Measurements from ENCODE around the gene PLCB2.

PLCB2 gene, protein sequence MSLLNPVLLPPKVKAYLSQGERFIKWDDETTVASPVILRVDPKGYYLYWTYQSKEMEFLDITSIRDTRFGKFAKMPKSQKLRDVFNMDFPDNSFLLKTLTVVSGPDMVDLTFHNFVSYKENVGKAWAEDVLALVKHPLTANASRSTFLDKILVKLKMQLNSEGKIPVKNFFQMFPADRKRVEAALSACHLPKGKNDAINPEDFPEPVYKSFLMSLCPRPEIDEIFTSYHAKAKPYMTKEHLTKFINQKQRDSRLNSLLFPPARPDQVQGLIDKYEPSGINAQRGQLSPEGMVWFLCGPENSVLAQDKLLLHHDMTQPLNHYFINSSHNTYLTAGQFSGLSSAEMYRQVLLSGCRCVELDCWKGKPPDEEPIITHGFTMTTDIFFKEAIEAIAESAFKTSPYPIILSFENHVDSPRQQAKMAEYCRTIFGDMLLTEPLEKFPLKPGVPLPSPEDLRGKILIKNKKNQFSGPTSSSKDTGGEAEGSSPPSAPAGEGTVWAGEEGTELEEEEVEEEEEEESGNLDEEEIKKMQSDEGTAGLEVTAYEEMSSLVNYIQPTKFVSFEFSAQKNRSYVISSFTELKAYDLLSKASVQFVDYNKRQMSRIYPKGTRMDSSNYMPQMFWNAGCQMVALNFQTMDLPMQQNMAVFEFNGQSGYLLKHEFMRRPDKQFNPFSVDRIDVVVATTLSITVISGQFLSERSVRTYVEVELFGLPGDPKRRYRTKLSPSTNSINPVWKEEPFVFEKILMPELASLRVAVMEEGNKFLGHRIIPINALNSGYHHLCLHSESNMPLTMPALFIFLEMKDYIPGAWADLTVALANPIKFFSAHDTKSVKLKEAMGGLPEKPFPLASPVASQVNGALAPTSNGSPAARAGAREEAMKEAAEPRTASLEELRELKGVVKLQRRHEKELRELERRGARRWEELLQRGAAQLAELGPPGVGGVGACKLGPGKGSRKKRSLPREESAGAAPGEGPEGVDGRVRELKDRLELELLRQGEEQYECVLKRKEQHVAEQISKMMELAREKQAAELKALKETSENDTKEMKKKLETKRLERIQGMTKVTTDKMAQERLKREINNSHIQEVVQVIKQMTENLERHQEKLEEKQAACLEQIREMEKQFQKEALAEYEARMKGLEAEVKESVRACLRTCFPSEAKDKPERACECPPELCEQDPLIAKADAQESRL

DNA sequence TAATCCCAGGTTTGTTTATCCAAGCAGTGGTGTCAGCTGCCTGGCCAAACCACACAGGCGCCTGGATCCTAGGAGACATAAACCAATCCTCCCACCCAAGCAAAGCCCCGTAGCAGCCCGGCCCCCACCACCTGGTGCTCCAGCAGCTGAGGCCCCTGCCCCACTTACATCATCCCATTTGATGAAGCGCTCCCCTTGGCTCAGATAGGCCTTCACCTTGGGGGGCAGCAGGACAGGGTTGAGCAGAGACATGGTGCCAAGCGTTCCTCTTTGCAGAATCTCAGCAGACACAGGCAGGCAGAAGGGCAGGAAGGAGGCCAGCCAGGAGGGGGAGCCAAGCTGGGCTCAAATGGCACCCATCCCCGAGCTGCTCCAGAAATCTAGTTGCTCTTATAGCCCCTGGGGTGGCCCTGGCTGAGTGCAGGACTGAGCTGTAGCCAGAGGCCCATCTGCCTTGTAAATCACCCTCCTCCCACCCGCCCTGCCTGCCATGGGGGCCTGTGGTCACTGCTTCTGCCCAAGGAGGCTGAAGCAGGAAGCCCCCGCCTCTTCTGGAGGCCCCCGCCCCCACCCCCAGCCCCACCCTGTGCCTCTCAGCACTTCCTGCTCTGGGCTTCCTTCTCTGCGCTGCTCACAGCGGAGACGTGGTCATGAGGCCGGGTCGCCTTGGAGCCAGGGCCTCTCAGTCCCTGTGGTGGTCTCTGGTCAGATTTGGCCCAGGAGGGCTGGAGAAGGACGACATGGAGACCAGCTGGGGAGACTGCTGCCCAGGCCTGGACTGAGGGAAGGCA lies at the start of gene PLCB2:
Gene PLCB2 (minus strand): TSS at position 515 of the 791 bp plus-strand sequence. CDS start 263 bp downstream, at position 252.
- DNase-seq (ENCODE audit: low read depth) = peak; percentile 44

DNA sequence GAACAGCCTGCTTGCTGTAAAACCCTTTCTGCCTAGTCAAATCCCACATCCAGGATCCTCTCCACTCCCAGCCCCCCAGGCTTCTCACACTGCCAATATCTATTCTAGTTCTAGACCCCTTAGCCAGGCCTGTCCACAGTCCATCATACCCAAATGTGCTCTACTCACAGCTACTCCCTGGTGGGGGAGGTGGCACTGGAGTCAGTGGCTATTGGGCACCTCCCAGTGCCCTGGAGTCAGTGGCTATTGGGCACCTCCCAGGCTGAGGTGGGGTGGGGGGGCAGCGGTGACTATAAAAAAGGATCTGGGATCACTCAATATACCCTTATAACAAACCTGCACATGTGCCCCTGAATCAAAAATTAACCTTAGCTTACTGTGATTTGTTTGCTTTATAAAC lies 49.5 kb upstream of the PLCB2 start:
- DNase-seq (ENCODE audit: low read depth) = no peak

- no peak for DNase-seq (ENCODE audit: low read depth)
These were observed 48.3 kb upstream of the PLCB2 start for GRCh38 chr15:40355976-40356585.

DNA sequence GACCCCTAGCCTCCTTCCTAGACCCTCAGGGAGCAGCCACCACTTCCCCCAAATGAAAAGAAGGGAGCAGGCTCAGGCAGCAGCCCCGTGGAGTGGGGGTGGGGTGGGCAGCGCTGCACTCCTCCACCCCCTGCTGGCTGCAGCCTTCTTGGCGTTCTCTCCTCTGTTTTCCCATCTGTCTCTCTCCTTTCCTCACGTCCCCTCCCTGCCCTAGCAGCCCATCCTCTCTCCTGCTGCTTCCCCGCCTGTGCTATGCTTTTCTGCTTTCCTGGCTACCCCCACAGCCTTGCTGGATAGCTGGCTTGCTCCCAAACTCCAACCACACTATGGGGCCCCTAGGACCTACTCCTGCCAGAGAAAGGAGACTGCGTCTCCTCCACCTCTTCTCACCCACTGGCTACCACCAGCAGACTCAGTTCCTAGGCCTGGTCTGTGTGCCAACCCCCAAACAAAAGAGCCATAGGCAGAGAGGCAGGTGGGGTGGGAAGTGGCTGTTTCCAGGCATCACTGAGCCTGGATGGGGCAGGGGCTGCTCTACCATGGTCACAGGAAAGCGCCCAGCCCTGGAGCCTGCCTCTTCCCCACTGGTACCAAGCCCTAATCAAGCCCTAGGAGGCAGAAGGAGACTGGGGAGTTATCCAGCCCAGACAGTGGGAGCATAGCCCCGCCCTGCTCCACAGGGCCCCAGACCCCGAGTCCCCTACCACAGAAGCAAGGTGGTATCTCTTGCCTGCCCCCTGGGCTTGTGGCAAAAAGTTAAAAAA lies 46.9 kb upstream of the PLCB2 start:
- DNase-seq (ENCODE audit: low read depth) = no peak

DNA sequence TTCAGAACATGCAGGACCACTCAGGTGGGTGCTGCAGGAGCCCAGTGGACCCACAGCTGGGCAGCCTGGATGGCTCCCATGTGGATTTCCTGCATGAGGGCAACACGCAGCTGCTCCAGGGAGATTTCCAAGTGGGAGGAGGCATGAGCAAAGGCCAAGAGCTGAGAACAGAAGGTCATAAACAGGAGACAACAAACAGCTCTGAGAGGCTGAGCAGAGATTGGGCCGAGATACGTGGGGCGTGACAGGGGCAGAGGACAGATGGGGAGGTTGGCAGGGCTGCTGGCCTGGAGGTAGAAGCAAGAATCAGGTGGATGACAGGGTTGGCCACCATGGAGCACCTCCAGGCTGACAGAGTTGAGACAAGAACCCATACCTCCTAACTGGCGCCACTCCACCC lies 46.0 kb upstream of the PLCB2 start:
- no peak for DNase-seq (ENCODE audit: low read depth)

- no peak for DNase-seq (ENCODE audit: low read depth)
These were observed 44.7 kb upstream of the PLCB2 start for GRCh38 chr15:40352281-40352901.

DNA sequence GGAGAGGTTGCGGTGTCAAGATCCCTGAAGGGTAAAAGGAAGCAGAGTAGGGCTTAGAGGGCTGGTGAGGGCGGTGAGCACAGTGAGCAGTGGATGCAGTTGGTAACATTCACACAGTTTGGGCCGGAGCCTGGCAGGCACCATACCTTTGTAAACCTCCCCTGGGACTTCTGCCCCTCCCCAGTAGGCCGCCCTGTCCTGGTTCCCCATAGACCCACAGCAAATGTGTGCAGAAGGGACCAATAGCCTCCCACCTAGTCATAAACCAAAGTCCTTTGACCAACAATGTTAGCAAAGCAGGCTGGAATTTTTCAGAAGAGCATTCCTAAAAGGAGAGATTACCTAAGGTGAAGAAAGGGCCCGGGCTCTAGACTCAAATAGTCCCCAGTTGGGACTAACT lies 41.4 kb upstream of the PLCB2 start:
- DNase-seq (ENCODE audit: low read depth) = no peak

GRCh38 chr15:40348474-40348870 lies 40.7 kb upstream of the PLCB2 start:
- DNase-seq (ENCODE audit: low read depth) = no peak

DNA sequence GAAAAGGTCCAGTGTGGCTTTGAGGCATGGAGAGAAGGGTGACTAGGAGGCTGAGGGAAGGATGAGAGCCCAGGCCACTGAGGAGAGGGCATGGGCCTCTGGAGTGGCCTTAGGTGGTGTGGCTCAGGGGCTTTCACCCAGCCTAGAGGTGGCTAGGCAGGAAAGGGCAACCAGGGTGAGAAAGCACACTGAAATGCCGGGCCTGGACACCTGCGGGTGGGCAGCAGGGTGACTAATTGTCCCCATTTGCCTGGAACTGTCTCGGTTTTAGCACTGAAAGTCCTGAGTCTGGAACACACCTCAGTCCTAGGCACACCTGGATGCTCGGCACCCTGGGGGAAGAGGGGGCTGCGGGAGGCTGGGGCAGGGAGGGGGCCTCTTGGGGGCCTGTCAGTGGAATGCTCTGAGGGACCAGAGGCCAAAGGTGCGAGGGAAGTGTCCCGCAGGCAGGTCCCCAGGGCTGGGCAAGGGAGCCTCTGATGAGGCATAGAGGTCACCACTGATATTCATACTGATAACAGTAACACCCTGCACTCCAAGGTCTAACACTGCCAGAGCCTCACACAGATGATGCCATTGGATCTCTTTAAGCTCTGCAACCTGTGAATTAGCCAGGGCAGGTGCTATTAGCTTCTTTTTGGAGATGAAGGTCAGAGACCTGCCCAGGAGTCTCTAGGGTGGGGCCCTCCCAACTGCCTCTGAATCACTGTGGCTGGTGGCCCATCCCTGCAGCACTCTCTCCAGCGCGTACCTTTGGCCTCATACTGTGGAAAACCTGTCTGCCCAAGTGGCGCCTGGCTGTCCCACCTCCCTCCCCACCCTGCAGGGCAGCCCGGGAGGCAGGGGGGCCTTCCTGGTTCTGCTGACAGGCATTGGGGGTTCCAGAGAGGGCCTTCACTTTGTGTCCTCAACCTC lies 40.1 kb upstream of the PLCB2 start:
- no peak for DNase-seq (ENCODE audit: low read depth)

GRCh38 chr15:40346579-40347558 lies 39.1 kb upstream of the PLCB2 start:
- no peak for DNase-seq (ENCODE audit: low read depth)

- DNase-seq (ENCODE audit: low read depth) = no peak
These were observed 38.3 kb upstream of the PLCB2 start for GRCh38 chr15:40345867-40346578.

- no peak for DNase-seq (ENCODE audit: low read depth)
These were observed 37.6 kb upstream of the PLCB2 start for GRCh38 chr15:40345225-40345866.

DNA sequence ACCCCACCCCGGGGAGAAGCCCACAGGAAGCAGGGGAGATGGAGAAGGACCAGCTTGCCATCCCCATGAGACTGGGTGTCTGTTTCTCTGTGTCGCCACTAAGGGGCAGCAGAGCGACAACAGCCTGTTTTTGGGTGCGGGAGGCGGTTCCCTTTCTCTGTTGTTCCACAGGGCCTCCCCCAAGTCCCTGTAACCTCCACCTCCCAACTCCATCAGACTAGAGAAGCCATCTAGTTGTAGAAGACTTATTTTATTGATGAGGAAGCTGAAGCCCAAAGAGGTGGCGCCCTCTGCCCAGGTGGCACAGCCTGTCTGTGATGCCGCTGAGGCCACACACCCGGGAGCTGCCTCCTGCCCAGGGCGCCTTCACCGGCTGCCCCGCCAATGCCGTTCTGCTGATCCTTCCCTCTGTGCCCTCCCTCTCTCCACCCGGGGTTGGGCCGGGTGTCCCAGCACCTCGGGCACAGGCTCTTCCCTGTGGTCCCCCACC lies 36.9 kb upstream of the PLCB2 start:
- DNase-seq (ENCODE audit: low read depth) = peak; percentile 44

DNA sequence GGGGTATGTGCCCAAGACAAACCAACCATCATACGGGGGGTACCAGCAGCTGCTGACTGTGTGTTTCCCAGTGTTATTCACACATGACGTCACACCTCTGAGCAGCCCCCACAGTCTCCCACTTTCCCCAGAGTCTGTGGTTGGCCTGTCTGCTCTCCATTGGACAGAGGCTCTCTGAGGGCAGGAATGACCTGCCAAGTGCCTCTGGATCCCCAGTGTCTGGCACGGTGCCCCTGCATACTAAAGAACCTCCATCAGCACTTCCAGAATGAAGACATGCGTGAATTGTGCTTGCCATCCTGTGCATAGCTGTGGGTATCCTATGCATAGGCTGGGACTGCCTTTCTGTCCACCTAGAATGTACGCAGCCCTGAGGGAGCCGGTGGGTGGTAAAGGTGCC lies 36.5 kb upstream of the PLCB2 start:
- DNase-seq (ENCODE audit: low read depth) = no peak

DNA sequence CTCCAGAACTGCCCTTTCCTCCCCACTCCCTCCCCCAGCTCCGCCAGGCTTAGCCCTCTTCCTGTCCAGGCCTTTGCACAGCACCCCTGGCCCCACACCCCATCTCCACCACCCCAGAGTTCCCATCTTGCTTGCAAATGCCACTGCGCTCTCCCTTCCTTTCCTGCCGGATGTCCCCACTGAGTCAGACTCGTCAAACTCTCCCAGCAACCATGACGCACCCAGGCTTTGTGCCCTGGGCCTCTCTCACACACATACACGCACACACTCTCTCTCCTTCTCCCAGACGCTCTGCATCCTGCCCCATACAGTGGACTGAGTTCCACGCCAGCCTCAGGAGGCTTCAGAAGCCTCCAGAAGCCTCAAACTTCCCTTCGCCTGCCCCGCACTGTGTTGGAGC lies 35.8 kb upstream of the PLCB2 start:
- DNase-seq (ENCODE audit: low read depth) = no peak
